Neural cell (in vitro differentiated cells): ENCODE data around the gene THOC1.

Experiments used
- CTCF ChIP-seq: fragments of 450-650 bp; IDR thresholded peaks from 2 replicates; pipeline ENCODE4 v1.5.1; 2014; ENCODE audit warnings: antibody characterized with exemption, mild to moderate bottlenecking, moderate library complexity; ENCODE audit not compliant: poor library complexity, severe bottlenecking
- EP300 ChIP-seq: fragments of 450-650 bp; conservative IDR thresholded peaks from 2 replicates; pipeline ENCODE4 v1.6.1; 2014; ENCODE audit warnings: antibody characterized with exemption, mild to moderate bottlenecking, moderate library complexity; ENCODE audit not compliant: poor library complexity, severe bottlenecking
- EZH2 ChIP-seq: fragments of 200-600, 300-800 bp; shearing (Covaris generic), sonication (generic); IDR thresholded peaks from 2 replicates; pipeline ENCODE4 v1.6.1; 2014; ENCODE audit warnings: antibody characterized with exemption, low read length, borderline replicate concordance, mild to moderate bottlenecking; ENCODE audit not compliant: insufficient read depth, poor library complexity, severe bottlenecking
- MXI1 ChIP-seq: fragments of 450-650 bp; conservative IDR thresholded peaks from 2 replicates; pipeline ENCODE4 v1.6.1; 2014; ENCODE audit warnings: antibody characterized with exemption, mild to moderate bottlenecking; ENCODE audit not compliant: poor library complexity, severe bottlenecking
- REST ChIP-seq: IDR thresholded peaks from 2 replicates; pipeline ENCODE4 v1.6.1; 2012; ENCODE audit warnings: borderline replicate concordance

DNA sequence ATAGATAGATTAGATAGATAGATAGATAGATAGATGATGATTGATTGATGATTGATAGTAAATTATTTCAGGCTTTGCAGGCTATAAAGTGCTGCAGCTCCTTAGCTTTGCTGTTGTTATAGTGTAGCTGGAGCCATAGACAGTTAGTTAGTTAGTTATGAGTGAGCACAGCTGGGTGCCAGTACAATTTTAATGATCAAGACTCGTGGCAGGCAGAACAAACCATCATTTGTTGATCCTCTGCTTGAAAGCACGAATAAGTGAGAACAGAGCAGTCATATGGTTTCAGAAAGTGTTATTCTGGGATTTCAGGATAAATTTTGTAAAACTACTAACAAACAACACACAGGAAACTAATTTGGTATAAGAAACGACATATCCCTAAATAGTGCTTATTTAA is 53.9 kb downstream of the THOC1 start:
- TF ChIP-seq CTCF (no peak), EZH2 (no peak), EP300 (no peak), REST (no peak), MXI1 (no peak)
